ENCODE measurements around the gene RSL1D1.
"Not testable (repeated sequence)": the region's sequence is repeated elsewhere in the genome, so short reads cannot be mapped to it uniquely, and the experiment has no call there.

The RSL1D1 gene

GRCh38 chr16:11796227-11797165, 54.8 kb downstream of the RSL1D1 start:
- DNase-seq, result peak; percentile 36 to 65

- no peak for DNase-seq
These were observed 55.5 kb downstream of the RSL1D1 start for GRCh38 chr16:11795887-11796226.

- DNase-seq, result no peak
These were observed 56.1 kb downstream of the RSL1D1 start for GRCh38 chr16:11794996-11795886.

- no peak for DNase-seq
These were observed 56.9 kb downstream of the RSL1D1 start for GRCh38 chr16:11794447-11794846.

GRCh38 chr16:11793840-11794239, 57.5 kb downstream of the RSL1D1 start:
- DNase-seq, result no peak

GRCh38 chr16:11792410-11793241, 58.7 kb downstream of the RSL1D1 start:
- DNase-seq, result no peak

- no peak for DNase-seq
These were observed 60.1 kb downstream of the RSL1D1 start for GRCh38 chr16:11791144-11791828.

- no peak for DNase-seq
These were observed 62.4 kb downstream of the RSL1D1 start for GRCh38 chr16:11788914-11789313.

GRCh38 chr16:11784980-11785599, 66.3 kb downstream of the RSL1D1 start:
- not testable (repeated sequence) for DNase-seq

GRCh38 chr16:11784381-11784780, 67.0 kb downstream of the RSL1D1 start:
- not testable (repeated sequence) for DNase-seq

GRCh38 chr16:11784038-11784369, 67.3 kb downstream of the RSL1D1 start:
- no peak for DNase-seq
